Stimulated activated CD8-positive, alpha-beta memory T cell treated with anti-CD3 and anti-CD28 coated beads, Interleukin-7, amount 100 ng/mL, for 1 hour (primary cell): ENCODE data around the gene ZNF506.
"Not testable (repeated sequence)": the region's sequence is repeated elsewhere in the genome, so short reads cannot be mapped to it uniquely, and the experiment has no call there.

Source experiments
- DNase-seq, 2 donors: peaks; one replicate each; pipeline ENCODE4 v3.0.0-alpha.2; 2020; ENCODE audit warnings: low read depth in 2 of 2

ZNF506 gene

GRCh38 chr19:19821366-19821951, at the start of gene ZNF506:
Gene ZNF506, minus strand, starts transcription at chr19:19821750. Its CDS starts 147 bp downstream, at chr19:19821603.
- peak; percentile 91 to 94 for DNase-seq

- DNase-seq = not testable (repeated sequence)
These were observed 48.5 kb upstream of the ZNF506 start for GRCh38 chr19:19870086-19870485.

- DNase-seq = peak in 1 of 2 donors; percentile 4
These were observed 45.2 kb upstream of the ZNF506 start for GRCh38 chr19:19866611-19867248.

GRCh38 chr19:19865750-19866610, 44.4 kb upstream of the ZNF506 start, which contains the start of gene ZNF253:
Gene ZNF253, plus strand, starts transcription at chr19:19865882. Its CDS starts 115 bp downstream, at chr19:19865997.
- peak; percentile 85 to 91 for DNase-seq

- peak in 1 of 2 donors; percentile 8 for DNase-seq
These were observed 39.3 kb upstream of the ZNF506 start for GRCh38 chr19:19860756-19861390.

- DNase-seq = no peak
These were observed 37.2 kb upstream of the ZNF506 start for GRCh38 chr19:19858751-19859150.

- not testable (repeated sequence) for DNase-seq
These were observed 30.2 kb upstream of the ZNF506 start for GRCh38 chr19:19851740-19852139.

- no peak for DNase-seq
These were observed 27.5 kb upstream of the ZNF506 start for GRCh38 chr19:19849056-19849455.

GRCh38 chr19:19847781-19848180, 26.2 kb upstream of the ZNF506 start:
- DNase-seq = no peak

- no peak for DNase-seq
These were observed 14.0 kb upstream of the ZNF506 start for GRCh38 chr19:19835560-19836038.

- DNase-seq = no peak
These were observed 5.3 kb upstream of the ZNF506 start for GRCh38 chr19:19826875-19827274.

- DNase-seq = no peak
These were observed 2.4 kb upstream of the ZNF506 start for GRCh38 chr19:19823916-19824315.

- DNase-seq = not testable (repeated sequence)
These were observed 426 bp upstream of the ZNF506 start for GRCh38 chr19:19821976-19822375.

GRCh38 chr19:19820774-19821320, 703 bp downstream of the ZNF506 start:
- no peak for DNase-seq

- peak; percentile 4 to 21 for DNase-seq
These were observed 4.2 kb downstream of the ZNF506 start for GRCh38 chr19:19817357-19817756.

GRCh38 chr19:19816679-19817078, 4.9 kb downstream of the ZNF506 start:
- no peak for DNase-seq

GRCh38 chr19:19811999-19812398, 9.6 kb downstream of the ZNF506 start:
- not testable (repeated sequence) for DNase-seq

GRCh38 chr19:19805480-19805879, 16.1 kb downstream of the ZNF506 start:
- DNase-seq = no peak

GRCh38 chr19:19788015-19788414, 33.5 kb downstream of the ZNF506 start:
- no peak for DNase-seq

- DNase-seq = not testable (repeated sequence)
These were observed 36.1 kb downstream of the ZNF506 start for GRCh38 chr19:19785476-19785875.

- no peak for DNase-seq
These were observed 38.8 kb downstream of the ZNF506 start for GRCh38 chr19:19782783-19783182.
